Loucy (cell line): Measurements from ENCODE around the gene PRR23E.

Experiments used
- H2AFZ ChIP-seq: fragments of 200-600 bp; sonication (generic); 2 replicates; pipeline ENCODE4 v1.6.0; 2016; ENCODE audit warnings: antibody characterized with exemption, mild to moderate bottlenecking, low read length, moderate library complexity
- H3F3A ChIP-seq: fragments of 200-600 bp; 2 replicates; pipeline ENCODE4 v1.6.0; 2016; ENCODE audit warnings: antibody characterized with exemption, low read depth, mild to moderate bottlenecking
- H3K27me3 ChIP-seq: fragments of 200-600 bp; sonication (generic); 2 replicates; pipeline ENCODE4 v1.6.1; 2014; ENCODE audit warnings: low read length, mild to moderate bottlenecking; ENCODE audit not compliant: insufficient read depth, poor library complexity, severe bottlenecking
- H3K36me3 ChIP-seq: fragments of 200-600 bp; sonication (generic); 2 replicates; pipeline ENCODE4 v1.6.1; 2016; ENCODE audit warnings: low read length; ENCODE audit not compliant: insufficient read depth
- H3K4me1 ChIP-seq: fragments of 200-600 bp; sonication (generic); 2 replicates; pipeline ENCODE4 v1.5.1; 2014; ENCODE audit warnings: low read length, mild to moderate bottlenecking; ENCODE audit not compliant: insufficient read depth, poor library complexity, severe bottlenecking
- H3K4me2 ChIP-seq: fragments of 200-600 bp; sonication (generic); 2 replicates; pipeline ENCODE4 v1.6.0; 2014; ENCODE audit warnings: antibody characterized with exemption, low read length, low read depth, mild to moderate bottlenecking; ENCODE audit not compliant: poor library complexity, severe bottlenecking
- H3K4me3 ChIP-seq: fragments of 200-600 bp; sonication (generic); 2 replicates; pipeline ENCODE4 v1.5.1; 2014; ENCODE audit warnings: low read length, mild to moderate bottlenecking, mixed read lengths; ENCODE audit not compliant: poor library complexity, severe bottlenecking
- H3K79me2 ChIP-seq: fragments of 200-600 bp; sonication (generic); 2 replicates; pipeline ENCODE4 v1.6.1; 2014; ENCODE audit warnings: low read length; ENCODE audit not compliant: insufficient read depth
- H3K9ac ChIP-seq: fragments of 200-600 bp; sonication (generic); 2 replicates; pipeline ENCODE4 v1.6.0; 2014; ENCODE audit warnings: mild to moderate bottlenecking, low read depth, low read length, moderate library complexity; ENCODE audit not compliant: poor library complexity, severe bottlenecking
- H3K9me2 ChIP-seq: fragments of 200-600 bp; sonication (generic); replicated peaks from 2 replicates; pipeline ENCODE4 v1.6.1; 2016; ENCODE audit warnings: low read depth, low read length, mixed read lengths
- H3K9me3 ChIP-seq: fragments of 200-600 bp; sonication (generic); 2 replicates; pipeline ENCODE4 v1.6.1; 2014; ENCODE audit warnings: mild to moderate bottlenecking, antibody characterized with exemption, low read length, low read depth; ENCODE audit not compliant: insufficient read depth
- H4K20me1 ChIP-seq: fragments of 200-600 bp; sonication (generic); 2 replicates; pipeline ENCODE4 v1.6.0; 2014; ENCODE audit warnings: antibody characterized with exemption, low read length, mild to moderate bottlenecking; ENCODE audit not compliant: insufficient read depth, poor library complexity, severe bottlenecking
- EZH2phosphoT487 ChIP-seq: fragments of 200-600 bp; IDR thresholded peaks from 2 replicates; pipeline ENCODE4 v1.6.1; 2018; ENCODE audit warnings: antibody characterized with exemption, mild to moderate bottlenecking, moderate library complexity, borderline replicate concordance
- TF ChIP-seq, protein P1 (sequence below): fragments of 200-600 bp; sonication (generic); conservative IDR thresholded peaks from 2 replicates; pipeline ENCODE4 v1.5.1; 2014; ENCODE audit warnings: mild to moderate bottlenecking, antibody characterized with exemption, low read length

The PRR23E gene

GRCh38 chr3:127157171-127157828, 35.6 kb upstream of the PRR23E start:
- no peaks in the 10 kb centered on the region for H3K9me3 ChIP-seq
- H3K36me3 ChIP-seq, result no peaks in the 10 kb centered on the region
- H3F3A ChIP-seq, result no peaks in the 10 kb centered on the region
- H3K4me3 ChIP-seq, result no peak overlapping the region
- H3K27me3 ChIP-seq, result no peaks in the 10 kb centered on the region
- no peak overlapping the region for H3K4me2 ChIP-seq
- H3K9me2 ChIP-seq, result no peaks in the 10 kb centered on the region
- no peaks in the 10 kb centered on the region for H3K79me2 ChIP-seq
- H3K9ac ChIP-seq, result no peak overlapping the region
- no peaks in the 10 kb centered on the region for H4K20me1 ChIP-seq
- H3K4me1 ChIP-seq, result no peaks in the 10 kb centered on the region
- no peak overlapping the region for H2AFZ ChIP-seq
- TF ChIP-seq, protein P1, sequence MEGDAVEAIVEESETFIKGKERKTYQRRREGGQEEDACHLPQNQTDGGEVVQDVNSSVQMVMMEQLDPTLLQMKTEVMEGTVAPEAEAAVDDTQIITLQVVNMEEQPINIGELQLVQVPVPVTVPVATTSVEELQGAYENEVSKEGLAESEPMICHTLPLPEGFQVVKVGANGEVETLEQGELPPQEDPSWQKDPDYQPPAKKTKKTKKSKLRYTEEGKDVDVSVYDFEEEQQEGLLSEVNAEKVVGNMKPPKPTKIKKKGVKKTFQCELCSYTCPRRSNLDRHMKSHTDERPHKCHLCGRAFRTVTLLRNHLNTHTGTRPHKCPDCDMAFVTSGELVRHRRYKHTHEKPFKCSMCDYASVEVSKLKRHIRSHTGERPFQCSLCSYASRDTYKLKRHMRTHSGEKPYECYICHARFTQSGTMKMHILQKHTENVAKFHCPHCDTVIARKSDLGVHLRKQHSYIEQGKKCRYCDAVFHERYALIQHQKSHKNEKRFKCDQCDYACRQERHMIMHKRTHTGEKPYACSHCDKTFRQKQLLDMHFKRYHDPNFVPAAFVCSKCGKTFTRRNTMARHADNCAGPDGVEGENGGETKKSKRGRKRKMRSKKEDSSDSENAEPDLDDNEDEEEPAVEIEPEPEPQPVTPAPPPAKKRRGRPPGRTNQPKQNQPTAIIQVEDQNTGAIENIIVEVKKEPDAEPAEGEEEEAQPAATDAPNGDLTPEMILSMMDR, result no peak
- TF ChIP-seq EZH2phosphoT487, result no peak

GRCh38 chr3:127158614-127159229, 34.2 kb upstream of the PRR23E start:
- no peaks in the 10 kb centered on the region for H4K20me1 ChIP-seq
- H3K36me3 ChIP-seq, result no peaks in the 10 kb centered on the region
- no peaks in the 10 kb centered on the region for H3F3A ChIP-seq
- no peaks in the 10 kb centered on the region for H3K79me2 ChIP-seq
- no peaks in the 10 kb centered on the region for H3K27me3 ChIP-seq
- H3K4me2 ChIP-seq, result no peak overlapping the region
- H3K9ac ChIP-seq, result no peak overlapping the region
- no peak overlapping the region for H3K4me3 ChIP-seq
- H2AFZ ChIP-seq, result no peak overlapping the region
- no peaks in the 10 kb centered on the region for H3K9me3 ChIP-seq
- TF ChIP-seq, protein P1, result no peak
- TF ChIP-seq EZH2phosphoT487, result no peak
- H3K4me1 ChIP-seq, result no peaks in the 10 kb centered on the region
- H3K9me2 ChIP-seq, result no peaks in the 10 kb centered on the region

DNA sequence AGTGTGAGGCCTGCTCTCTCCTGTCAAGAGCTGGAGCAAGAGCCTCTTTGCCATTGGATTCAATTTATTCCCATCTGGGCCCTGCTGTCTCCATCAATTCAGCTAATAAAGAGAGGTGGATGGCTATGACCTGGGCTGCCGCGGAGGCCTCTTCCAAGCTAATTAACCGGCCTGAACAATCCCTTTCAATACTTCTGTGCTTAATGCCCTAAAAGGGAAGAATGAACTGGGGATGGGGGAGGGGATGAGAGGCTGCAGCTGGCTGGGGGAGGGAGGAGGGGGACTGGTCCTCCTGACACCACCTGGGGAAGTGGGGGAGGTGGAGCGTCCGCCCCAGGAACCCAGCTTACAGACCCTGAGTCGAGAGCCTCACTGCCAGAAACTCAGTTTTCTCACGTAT, 33.4 kb upstream of the PRR23E start:
- H3K4me1 ChIP-seq, result no peaks in the 10 kb centered on the region
- H2AFZ ChIP-seq, result no peak overlapping the region

More for the DNA sequence above, 33.4 kb upstream of the PRR23E start:
- Histone ChIP-seq H3K9ac (no peak overlapping the region), H4K20me1 (no peaks in the 10 kb centered on the region), H3K36me3 (no peaks in the 10 kb centered on the region), H3K4me3 (no peak overlapping the region), H3K27me3 (no peaks in the 10 kb centered on the region), H3K4me2 (no peak overlapping the region), H3K9me3 (no peaks in the 10 kb centered on the region), H3K79me2 (no peaks in the 10 kb centered on the region), H3K9me2 (no peaks in the 10 kb centered on the region), H3F3A (no peaks in the 10 kb centered on the region)
- TF ChIP-seq, protein P1, result no peak
- no peak for TF ChIP-seq EZH2phosphoT487
